ENCODE data around the gene SERINC1.

GRCh38 chr6:122399348-122400120 is 72.1 kb downstream of the SERINC1 start, which contains the start of gene HSF2:
- TF ChIP-seq CTCF (IDR thresholded peaks at IDR 0.05) (peak in 2 of 4 experiments; percentile 28 to 38), POLR2A (IDR thresholded peaks at IDR 0.05) (peak; percentile 24 to 58)

Data from uterus (tissue), 2 donors.